Measurements from ENCODE around the gene TJP3.

TJP3 gene

DNA sequence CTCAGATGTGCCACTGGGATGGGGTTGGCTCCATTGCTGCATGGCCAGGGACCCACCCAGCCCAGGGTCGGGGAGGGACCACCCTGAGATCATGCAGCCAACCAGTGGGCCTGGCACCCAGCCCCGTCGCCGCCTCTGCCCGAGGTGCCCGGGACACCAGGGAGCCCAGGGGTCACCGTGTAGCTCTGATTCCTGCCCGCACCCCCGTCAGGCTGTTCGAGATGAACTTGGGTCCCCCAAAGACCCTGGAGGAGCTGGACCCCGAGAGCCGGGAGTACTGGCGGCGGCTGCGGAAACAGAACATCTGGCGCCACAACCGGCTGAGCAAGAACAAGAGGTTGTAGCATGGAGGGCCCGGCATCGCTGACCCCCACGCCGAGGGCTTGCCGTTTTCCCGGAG, 58.9 kb downstream of the TJP3 start:
- no peak for DNase-seq (ENCODE audit: extremely low read depth in 1 of 2, low read depth in 1 of 2)

DNA sequence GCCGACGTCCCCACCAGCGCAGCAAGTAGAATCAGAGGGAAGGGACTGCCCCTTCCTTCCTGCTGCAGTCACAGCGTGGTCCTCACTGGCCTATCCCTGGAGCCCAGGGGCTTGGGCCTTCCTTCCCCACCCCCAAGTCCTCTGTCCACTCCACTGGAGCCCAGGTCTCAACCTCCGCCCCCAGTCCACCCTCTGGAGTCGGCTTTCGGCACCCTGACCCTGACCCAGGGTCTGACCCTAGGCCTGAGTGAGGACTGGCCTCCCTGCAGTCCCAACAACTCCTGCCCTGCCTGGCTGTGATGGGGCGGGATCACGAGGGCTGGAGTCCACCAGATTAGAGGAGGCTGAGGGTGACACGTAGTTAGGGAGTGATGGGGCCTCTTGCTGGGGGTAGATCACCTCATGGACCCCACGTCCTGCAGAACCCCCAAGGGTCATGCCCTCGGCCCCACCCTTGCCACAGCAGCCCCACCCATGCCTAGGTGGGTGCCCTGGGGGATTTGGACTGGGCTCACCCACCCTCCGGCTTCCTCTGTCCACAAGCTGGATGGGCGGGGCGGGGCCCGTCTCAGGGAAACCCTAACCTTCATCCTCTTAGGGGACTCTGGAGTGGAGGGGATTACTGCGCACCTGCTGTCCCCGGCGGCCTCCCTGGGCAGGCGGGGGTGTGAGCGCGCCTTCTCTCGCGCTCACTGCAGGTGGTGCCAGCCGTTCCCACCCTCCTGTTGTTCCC, 60.0 kb downstream of the TJP3 start:
- no peak for DNase-seq (ENCODE audit: extremely low read depth in 1 of 2, low read depth in 1 of 2)

- DNase-seq (ENCODE audit: extremely low read depth in 1 of 2, low read depth in 1 of 2) = no peak
Observed at GRCh38 chr19:3768748-3769099, 60.5 kb downstream of the TJP3 start.

DNA sequence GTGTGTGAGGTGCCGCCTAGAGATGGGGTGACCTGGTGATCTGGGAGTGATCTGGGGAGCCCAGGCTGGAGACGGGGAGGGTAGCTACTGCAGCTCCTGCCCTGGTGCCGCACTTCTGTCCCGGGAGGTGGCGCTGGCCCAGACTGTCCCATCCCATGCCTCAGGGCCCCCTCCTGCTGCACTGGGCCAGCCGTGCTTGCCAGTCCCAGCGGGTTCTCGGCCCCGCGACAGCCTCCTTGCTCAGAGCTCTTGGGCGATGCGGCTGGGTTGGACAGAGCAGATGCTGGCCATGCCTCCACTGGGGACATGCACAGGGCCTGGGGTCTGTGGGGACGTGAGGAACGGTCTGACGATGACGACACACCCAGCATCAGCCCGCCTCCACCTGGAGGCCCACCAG, 61.3 kb downstream of the TJP3 start:
- DNase-seq (ENCODE audit: extremely low read depth in 1 of 2, low read depth in 1 of 2) = no peak

GRCh38 chr19:3770136-3770999, 62.2 kb downstream of the TJP3 start:
- no peak for DNase-seq (ENCODE audit: extremely low read depth in 1 of 2, low read depth in 1 of 2)

- no peak for DNase-seq (ENCODE audit: extremely low read depth in 1 of 2, low read depth in 1 of 2)
Observed at GRCh38 chr19:3771000-3771905, 63.1 kb downstream of the TJP3 start.

DNA sequence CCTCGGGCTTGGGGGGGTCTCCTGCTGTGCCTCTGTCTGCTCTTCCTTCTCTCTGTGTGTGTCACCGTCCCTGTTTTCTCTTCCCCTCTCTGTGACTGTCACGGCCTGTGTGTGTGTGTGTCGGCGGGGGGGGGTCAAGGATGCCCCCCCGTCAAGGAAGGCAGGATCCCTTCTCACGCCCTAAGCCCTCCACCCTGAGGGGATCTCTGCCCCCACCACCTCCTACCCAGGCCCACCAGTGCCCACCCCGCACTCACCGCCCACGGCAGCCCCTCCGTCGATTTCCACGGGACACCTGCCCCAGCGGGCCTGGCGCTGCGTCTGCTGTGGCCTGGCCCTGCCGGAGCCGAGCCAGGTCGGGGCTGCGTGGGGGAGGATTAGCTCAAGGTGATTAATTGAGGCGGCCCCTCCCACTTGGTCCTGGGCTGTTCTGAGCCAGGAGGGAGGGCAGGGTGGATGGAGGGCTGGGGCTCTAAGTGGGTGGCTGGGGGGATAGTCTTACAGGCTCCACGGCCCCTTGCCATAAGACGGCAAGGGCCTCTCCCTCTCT, 63.8 kb downstream of the TJP3 start, which contains the start of gene RAX2:
Gene RAX2 (minus strand): TSS at position 323 of the 550 bp plus-strand sequence. CDS start 486 bp downstream, outside the sequence.
- no peak for DNase-seq (ENCODE audit: extremely low read depth in 1 of 2, low read depth in 1 of 2)

- no peak for DNase-seq (ENCODE audit: extremely low read depth in 1 of 2, low read depth in 1 of 2)
Observed at GRCh38 chr19:3773814-3774515, 65.8 kb downstream of the TJP3 start.

- DNase-seq (ENCODE audit: extremely low read depth in 1 of 2, low read depth in 1 of 2) = no peak
Observed at GRCh38 chr19:3774621-3775373, 66.6 kb downstream of the TJP3 start.

GRCh38 chr19:3775374-3775711, 67.2 kb downstream of the TJP3 start:
- no peak for DNase-seq (ENCODE audit: extremely low read depth in 1 of 2, low read depth in 1 of 2)

GRCh38 chr19:3775831-3776230, 67.6 kb downstream of the TJP3 start:
- no peak for DNase-seq (ENCODE audit: extremely low read depth in 1 of 2, low read depth in 1 of 2)

DNA sequence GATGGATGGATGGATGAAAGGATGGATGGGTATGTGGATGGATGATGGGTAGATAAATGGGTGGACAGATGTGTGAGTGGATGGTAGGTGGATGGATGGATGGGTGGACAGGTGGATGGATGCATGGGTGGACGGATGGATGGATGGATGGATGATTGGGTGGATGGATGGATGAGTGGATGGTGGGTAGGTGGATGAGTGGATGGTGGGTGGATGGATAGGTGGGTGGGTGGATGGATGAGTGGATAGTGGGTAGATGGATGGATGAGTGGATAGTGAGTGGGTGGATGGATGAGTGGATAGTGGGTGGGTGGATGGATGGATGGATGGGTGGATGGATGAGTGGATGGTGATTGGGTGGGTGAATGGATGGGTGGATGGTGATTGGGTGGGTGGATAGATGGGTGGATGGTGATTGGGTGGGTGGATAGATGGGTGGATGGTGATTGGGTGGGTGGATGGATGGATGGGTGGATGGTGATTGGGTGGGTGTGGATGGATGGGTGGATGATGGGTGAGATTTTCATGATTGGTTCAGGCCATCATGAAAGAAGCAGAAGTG, 68.4 kb downstream of the TJP3 start:
- DNase-seq (ENCODE audit: extremely low read depth in 1 of 2, low read depth in 1 of 2) = no peak

DNA sequence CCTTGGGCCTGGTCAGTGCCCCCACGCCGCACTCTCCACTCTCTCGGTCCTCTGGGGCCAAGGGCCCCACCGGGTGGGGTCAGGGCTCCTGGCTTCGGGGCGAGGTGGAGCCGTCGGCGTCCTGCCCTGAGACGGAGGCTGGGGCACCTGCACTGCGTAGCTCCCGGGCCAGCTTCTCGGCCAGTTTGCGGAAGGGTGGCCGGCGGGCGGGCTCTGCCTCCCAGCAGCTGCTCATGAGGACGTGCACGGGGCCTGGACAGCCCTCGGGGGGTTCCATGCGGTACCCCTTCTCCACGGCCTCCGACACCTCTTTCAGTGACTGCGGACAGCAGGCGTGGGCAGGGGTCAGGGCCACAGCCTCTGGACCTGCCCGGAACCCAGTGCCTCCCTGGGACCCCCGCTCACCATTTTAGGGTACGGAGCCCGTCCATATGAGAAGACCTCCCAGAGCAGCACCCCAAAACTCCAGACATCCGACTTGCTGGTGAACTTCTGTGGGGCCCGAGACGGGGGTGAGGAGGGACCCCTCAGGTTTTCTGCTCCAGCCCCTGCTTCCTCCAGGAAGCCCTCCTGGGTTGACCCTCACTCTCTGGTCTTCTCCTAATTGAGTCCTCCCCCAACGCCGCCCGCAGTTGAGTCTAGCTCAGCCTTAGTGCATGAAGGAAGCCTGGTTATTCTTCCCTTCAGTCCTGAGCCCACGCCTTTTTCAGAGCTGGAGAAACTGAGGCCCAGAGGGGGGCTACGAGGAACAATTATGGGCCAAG, 70.1 kb downstream of the TJP3 start:
- DNase-seq (ENCODE audit: extremely low read depth in 1 of 2, low read depth in 1 of 2) = no peak

- DNase-seq (ENCODE audit: extremely low read depth in 1 of 2, low read depth in 1 of 2) = no peak
Observed at GRCh38 chr19:3778899-3779723, 70.9 kb downstream of the TJP3 start.

DNA sequence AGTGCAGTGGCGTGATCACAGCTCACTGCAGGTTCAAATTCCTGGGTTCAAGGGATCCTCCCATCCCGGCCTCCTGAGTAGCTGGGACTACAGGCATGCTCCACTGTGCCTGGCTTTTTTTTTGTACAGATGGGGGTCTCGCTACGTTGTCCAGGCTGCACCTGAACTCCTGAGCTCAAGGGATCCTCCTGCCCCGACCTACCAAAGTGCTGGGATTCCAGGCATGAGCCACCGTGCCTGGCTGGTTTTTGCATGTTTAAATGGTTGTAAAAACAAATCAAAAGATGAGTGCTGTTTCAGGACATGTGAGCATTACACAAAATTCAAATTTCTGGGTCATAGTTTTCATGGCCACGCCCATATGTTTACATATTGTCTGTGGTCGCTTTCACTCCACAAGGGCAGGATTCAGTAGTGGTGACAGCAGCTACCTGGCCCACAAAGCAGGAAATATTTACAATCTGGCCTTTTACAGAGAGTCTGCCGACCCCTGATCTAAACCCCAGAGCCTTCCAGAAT, 72.7 kb downstream of the TJP3 start:
- no peak for DNase-seq (ENCODE audit: extremely low read depth in 1 of 2, low read depth in 1 of 2)

GRCh38 chr19:3781603-3782002, 73.4 kb downstream of the TJP3 start:
- DNase-seq (ENCODE audit: extremely low read depth in 1 of 2, low read depth in 1 of 2) = no peak

GRCh38 chr19:3782330-3782729, 74.1 kb downstream of the TJP3 start:
- no peak for DNase-seq (ENCODE audit: extremely low read depth in 1 of 2, low read depth in 1 of 2)

DNA sequence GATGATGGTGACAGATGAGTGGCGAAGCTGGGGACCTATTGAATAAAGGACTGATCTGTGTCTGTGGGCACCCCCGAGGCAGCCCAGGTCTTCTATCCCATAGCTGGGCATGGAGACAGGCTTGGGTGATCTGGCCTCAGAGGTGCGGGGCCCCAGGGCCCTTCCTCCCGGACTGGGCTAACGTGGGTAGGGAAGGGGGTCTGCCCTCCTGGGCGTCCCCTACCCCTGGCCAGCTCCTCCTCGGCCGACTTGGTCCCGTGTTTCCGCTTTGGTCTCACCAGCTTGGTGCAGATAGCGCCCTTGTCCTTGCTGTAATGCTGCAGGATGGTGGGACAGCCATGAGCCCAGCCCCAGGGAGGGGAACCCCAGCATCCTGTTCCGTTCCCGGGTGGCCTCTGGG, 74.7 kb downstream of the TJP3 start:
- no peak for DNase-seq (ENCODE audit: extremely low read depth in 1 of 2, low read depth in 1 of 2)
